ENCODE measurements around the gene MKNK1.

DNA sequence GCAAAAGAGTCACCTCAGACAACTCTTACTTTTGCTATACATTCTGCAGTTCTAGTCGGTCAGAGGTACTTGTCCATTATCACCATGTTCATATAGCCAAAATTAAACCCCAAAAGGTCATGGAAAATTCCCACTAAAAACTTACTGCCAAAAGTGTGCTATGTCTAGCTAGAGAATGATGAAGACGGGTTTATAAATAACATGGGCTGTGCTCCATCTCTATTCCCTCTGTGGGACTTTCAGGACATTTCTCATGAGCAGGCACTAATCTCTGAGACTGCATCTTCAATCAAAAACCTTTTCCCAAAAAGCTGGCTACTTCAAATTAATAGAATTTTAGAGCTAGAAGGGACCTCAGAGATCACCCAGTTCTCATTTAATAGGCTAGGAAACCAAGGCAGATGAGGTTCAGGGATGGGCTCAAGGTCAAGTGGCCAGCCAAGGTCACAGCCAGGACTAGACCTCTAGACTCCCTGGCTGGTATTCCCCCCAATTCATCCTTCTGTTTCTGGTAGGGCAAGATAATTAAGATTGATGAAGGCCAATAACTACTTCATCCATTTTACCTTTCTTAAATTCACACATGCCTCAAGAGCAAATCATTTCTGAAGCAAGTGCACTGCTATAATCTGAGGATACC lies 33.5 kb upstream of the MKNK1 start:
- TF ChIP-seq, protein P1, sequence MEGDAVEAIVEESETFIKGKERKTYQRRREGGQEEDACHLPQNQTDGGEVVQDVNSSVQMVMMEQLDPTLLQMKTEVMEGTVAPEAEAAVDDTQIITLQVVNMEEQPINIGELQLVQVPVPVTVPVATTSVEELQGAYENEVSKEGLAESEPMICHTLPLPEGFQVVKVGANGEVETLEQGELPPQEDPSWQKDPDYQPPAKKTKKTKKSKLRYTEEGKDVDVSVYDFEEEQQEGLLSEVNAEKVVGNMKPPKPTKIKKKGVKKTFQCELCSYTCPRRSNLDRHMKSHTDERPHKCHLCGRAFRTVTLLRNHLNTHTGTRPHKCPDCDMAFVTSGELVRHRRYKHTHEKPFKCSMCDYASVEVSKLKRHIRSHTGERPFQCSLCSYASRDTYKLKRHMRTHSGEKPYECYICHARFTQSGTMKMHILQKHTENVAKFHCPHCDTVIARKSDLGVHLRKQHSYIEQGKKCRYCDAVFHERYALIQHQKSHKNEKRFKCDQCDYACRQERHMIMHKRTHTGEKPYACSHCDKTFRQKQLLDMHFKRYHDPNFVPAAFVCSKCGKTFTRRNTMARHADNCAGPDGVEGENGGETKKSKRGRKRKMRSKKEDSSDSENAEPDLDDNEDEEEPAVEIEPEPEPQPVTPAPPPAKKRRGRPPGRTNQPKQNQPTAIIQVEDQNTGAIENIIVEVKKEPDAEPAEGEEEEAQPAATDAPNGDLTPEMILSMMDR (IDR thresholded peaks at IDR 0.05): no peak
- TF ChIP-seq POLR2A (IDR thresholded peaks at IDR 0.05) (no peak), POLR2AphosphoS5 (IDR thresholded peaks at IDR 0.05) (no peak), EP300 (IDR thresholded peaks at IDR 0.05) (no peak)

Measured in suprapubic skin (tissue), 4 donors.